VCaP (cell line): ENCODE measurements around the gene UIMC1.
"Not testable (repeated sequence)": the region's sequence is repeated elsewhere in the genome, so short reads cannot be mapped to it uniquely, and the experiment has no call there.

ENCODE experiments used
- H3K27ac ChIP-seq: fragments of 450-650 bp; 2 replicates; pipeline ENCODE4 v1.5.1; 2017
- TF ChIP-seq, protein P1 (sequence below): fragments of 450-650 bp; conservative IDR thresholded peaks from 2 replicates; pipeline ENCODE4 v1.5.1; 2017; ENCODE audit warnings: mild to moderate bottlenecking, moderate library complexity

Gene UIMC1

DNA sequence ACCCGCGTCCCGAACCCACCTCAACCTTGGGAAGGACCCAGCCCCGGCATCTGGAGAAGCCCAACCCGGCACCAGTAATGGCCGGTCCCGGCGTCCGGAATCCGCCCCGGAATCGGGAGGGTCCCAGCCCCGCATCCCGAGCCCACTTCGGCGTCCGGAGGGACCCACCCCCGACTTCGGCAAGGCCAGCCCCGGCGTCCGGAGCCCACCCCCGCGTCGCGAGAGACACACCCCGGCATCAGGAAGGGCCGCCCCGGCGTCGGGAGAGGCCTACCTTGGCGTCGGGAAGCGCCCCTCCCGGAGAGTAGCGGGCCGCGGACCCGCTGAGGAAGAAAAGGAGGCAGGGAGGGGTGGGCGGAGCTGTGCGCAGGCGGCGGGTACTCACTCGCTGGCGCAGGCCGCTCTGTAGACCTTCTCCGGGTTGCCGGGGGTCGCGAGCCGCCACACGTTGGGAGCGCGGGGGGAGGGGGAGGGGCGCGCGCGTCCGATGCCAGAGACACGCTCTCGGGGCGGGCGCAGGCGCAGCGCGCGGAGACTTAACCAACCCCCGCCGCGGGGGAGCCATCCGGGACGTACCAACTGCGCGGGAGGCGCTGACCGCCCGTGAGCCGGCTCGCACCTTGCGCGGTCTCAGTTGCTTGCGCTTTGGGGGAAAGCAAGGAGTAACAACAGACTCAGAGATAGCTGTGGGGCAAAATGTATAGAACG, at the start of gene UIMC1:
UIMC1 (minus strand) TSS at position 515 of the 708 bp plus-strand sequence. CDS start 24,164 bp downstream, outside the sequence.
- peak within 1 kb of the TSS; percentile 96 for H3K27ac ChIP-seq
- TF ChIP-seq, protein P1, sequence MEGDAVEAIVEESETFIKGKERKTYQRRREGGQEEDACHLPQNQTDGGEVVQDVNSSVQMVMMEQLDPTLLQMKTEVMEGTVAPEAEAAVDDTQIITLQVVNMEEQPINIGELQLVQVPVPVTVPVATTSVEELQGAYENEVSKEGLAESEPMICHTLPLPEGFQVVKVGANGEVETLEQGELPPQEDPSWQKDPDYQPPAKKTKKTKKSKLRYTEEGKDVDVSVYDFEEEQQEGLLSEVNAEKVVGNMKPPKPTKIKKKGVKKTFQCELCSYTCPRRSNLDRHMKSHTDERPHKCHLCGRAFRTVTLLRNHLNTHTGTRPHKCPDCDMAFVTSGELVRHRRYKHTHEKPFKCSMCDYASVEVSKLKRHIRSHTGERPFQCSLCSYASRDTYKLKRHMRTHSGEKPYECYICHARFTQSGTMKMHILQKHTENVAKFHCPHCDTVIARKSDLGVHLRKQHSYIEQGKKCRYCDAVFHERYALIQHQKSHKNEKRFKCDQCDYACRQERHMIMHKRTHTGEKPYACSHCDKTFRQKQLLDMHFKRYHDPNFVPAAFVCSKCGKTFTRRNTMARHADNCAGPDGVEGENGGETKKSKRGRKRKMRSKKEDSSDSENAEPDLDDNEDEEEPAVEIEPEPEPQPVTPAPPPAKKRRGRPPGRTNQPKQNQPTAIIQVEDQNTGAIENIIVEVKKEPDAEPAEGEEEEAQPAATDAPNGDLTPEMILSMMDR, result no peak

DNA sequence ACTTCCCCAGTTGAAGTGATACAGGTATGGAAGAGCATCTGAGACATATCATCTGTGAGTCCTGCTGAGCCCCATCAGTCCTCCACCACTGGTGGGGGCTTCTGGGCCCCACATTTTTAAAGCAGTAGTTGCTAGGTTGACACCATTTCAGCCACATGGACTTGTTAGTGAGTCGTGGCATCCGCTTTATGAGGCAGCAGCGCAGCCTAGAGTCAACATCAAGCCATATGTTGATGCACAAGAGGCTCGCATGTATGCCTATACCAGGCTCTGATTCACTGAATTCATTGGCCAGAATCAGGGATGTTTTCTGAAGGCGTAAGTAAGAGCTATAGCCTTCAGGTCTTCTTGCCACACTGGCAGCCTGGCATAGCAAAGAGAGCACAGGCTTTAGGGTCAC, 42.7 kb upstream of the UIMC1 start:
- TF ChIP-seq, protein P1, result no peak
- H3K27ac ChIP-seq, result no peak overlapping the region

- H3K27ac ChIP-seq, result not testable (repeated sequence)
Measured at GRCh38 chr5:177048531-177048930, 42.0 kb upstream of the UIMC1 start.

- TF ChIP-seq, protein P1, result no peak
- H3K27ac ChIP-seq, result no peak overlapping the region
Measured at GRCh38 chr5:177045631-177046030, 39.1 kb upstream of the UIMC1 start.

DNA sequence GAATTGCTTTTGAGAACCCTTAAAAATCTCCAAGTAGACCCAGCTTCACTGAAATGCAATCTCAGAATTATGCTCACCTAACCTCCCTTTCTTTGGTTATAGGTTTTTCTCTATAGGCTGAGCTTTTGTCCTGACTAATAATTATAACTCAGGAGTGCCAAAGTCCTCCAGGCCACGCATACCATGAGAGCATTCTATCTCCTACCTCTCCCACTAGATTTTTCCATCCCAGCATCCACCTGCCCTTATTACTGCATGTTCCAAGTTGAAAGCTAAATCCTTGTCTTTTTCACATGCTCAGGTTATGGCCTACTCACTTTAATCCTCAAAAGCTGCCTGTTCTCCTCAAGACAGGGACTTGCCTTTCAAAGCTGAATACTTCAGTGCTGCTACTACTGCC, 38.1 kb upstream of the UIMC1 start:
- no peak overlapping the region for H3K27ac ChIP-seq
- TF ChIP-seq, protein P1, result no peak

- TF ChIP-seq, protein P1, result no peak
- H3K27ac ChIP-seq, result no peak overlapping the region
Measured at GRCh38 chr5:177043958-177044357, 37.4 kb upstream of the UIMC1 start.

- H3K27ac ChIP-seq, result no peak overlapping the region
- TF ChIP-seq, protein P1, result no peak
Measured at GRCh38 chr5:177043114-177043513, 36.5 kb upstream of the UIMC1 start.

DNA sequence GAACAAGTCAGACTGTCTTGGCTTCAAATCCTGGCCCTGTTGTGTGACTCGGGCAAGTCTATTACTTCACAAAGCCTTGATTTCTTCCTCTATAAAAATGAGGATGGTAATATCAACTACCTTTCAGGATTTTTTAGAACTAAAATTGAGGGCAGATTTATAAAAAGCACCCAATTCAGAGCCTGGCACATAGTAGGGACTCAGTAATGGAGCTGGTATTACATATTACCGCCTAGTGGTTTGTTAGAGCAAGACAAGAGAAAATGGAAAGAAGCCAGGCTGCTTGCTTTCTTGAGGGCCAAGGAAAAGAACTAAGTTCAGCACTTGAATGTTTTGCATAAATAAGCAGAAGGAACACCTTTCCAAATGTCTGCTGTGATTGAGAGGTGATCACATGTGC, 35.4 kb upstream of the UIMC1 start:
- no peak overlapping the region for H3K27ac ChIP-seq
- TF ChIP-seq, protein P1, result no peak
